GM18867 (cell line): ENCODE measurements around the gene SPG11.
A peak's percentile ranks its signal among the peaks of the same experiment; 100 is the strongest.
"Not testable (repeated sequence)": the region's sequence is repeated elsewhere in the genome, so short reads cannot be mapped to it uniquely, and the experiment has no call there.

ENCODE experiments used
- ATAC-seq: cut with Tn5 transposase; IDR thresholded peaks from one replicate; pipeline ENCODE4 v1.9.1; 2021; ENCODE audit warnings: mild to moderate bottlenecking, moderate library complexity; ENCODE audit not compliant: unreplicated experiment

Gene SPG11, protein sequence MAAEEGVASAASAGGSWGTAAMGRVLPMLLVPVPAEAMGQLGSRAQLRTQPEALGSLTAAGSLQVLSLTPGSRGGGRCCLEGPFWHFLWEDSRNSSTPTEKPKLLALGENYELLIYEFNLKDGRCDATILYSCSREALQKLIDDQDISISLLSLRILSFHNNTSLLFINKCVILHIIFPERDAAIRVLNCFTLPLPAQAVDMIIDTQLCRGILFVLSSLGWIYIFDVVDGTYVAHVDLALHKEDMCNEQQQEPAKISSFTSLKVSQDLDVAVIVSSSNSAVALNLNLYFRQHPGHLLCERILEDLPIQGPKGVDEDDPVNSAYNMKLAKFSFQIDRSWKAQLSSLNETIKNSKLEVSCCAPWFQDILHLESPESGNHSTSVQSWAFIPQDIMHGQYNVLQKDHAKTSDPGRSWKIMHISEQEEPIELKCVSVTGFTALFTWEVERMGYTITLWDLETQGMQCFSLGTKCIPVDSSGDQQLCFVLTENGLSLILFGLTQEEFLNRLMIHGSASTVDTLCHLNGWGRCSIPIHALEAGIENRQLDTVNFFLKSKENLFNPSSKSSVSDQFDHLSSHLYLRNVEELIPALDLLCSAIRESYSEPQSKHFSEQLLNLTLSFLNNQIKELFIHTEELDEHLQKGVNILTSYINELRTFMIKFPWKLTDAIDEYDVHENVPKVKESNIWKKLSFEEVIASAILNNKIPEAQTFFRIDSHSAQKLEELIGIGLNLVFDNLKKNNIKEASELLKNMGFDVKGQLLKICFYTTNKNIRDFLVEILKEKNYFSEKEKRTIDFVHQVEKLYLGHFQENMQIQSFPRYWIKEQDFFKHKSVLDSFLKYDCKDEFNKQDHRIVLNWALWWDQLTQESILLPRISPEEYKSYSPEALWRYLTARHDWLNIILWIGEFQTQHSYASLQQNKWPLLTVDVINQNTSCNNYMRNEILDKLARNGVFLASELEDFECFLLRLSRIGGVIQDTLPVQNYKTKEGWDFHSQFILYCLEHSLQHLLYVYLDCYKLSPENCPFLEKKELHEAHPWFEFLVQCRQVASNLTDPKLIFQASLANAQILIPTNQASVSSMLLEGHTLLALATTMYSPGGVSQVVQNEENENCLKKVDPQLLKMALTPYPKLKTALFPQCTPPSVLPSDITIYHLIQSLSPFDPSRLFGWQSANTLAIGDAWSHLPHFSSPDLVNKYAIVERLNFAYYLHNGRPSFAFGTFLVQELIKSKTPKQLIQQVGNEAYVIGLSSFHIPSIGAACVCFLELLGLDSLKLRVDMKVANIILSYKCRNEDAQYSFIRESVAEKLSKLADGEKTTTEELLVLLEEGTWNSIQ (N-terminal part only)

GRCh38 chr15:44663410-44664308 is at the start of gene SPG11:
Gene SPG11 (minus strand): TSS chr15:44663662. CDS start chr15:44663647, 15 bp downstream.
- peak; percentile 75 for ATAC-seq

DNA sequence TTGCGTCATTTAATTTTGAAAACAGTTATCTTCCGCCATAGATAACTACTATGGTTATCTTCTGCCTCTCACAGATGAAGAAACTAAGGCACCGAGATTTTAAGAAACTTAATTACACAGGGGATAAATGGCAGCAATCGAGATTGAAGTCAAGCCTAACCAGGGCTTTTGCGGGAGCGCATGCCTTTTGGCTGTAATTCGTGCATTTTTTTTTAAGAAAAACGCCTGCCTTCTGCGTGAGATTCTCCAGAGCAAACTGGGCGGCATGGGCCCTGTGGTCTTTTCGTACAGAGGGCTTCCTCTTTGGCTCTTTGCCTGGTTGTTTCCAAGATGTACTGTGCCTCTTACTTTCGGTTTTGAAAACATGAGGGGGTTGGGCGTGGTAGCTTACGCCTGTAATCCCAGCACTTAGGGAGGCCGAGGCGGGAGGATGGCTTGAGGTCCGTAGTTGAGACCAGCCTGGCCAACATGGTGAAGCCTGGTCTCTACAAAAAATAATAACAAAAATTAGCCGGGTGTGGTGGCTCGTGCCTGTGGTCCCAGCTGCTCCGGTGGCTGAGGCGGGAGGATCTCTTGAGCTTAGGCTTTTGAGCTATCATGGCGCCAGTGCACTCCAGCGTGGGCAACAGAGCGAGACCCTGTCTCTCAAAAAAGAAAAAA is 49.0 kb upstream of the SPG11 start:
- ATAC-seq, result no peak

GRCh38 chr15:44711743-44712345 is 48.4 kb upstream of the SPG11 start:
- ATAC-seq, result peak; percentile 16

- peak; percentile 68 for ATAC-seq
Measured at GRCh38 chr15:44711096-44711742, 47.8 kb upstream of the SPG11 start, which contains the start of the genes B2M and PATL2. Gene B2M (plus strand): TSS chr15:44711517. CDS start chr15:44711547, 30 bp downstream. Gene PATL2 (minus strand): TSS chr15:44711323. CDS start chr15:44676490, 34,833 bp downstream.

- ATAC-seq, result peak; percentile 26
Measured at GRCh38 chr15:44710236-44711095, 47.0 kb upstream of the SPG11 start.

DNA sequence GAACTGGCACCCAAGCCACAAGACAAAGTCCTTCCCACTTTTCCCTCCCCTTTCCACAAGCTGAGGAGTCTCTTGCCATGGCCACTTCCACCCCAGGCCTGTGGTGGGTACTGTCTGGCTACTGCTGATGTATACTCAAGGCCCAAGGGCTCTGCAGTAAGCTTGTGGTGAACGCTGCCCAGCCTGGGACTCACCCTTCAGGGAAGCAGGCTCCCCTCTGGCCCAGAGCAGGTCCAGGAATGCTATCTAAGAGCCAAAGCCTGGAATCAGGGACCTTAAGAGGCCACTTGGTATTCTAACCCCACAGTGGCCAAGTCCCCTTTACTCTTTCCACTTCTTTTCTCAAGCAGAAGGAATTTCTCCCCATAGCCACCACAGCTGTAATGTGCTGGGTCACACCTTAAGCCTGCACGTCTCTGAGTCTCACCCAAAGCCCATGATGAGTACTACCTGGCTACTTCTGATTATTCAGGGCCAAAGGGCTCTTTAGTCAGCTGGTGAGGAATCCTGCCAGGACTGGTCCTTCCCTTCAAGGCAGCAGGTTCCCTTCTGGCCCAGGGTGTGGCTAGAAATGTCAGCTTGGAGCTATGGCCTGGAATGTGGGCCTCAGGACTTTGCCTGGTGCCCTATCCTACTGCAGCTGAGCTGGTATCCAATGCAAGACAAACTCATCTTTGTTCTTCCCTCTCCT is 43.6 kb upstream of the SPG11 start:
- ATAC-seq, result no peak

DNA sequence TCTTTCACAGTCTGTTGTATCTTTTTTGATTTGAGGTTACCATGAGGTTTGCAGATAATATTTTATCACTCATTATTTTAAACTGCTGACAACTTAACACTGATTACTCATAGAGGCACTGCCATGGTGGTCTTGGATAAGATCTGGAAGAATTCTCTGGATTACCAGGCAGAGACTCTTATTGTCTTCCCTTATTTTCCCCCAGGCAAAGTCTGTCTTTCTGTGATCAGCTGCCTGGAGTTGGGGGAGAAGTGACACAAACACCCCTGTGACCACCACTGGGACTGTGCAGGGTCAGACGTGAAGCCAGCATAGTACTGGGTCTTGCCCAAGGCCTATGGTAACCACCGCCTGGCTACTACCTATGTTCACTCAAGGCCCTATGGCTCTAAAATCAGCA is 42.9 kb upstream of the SPG11 start:
- ATAC-seq, result no peak

GRCh38 chr15:44705986-44706385 is 42.5 kb upstream of the SPG11 start:
- ATAC-seq, result no peak

DNA sequence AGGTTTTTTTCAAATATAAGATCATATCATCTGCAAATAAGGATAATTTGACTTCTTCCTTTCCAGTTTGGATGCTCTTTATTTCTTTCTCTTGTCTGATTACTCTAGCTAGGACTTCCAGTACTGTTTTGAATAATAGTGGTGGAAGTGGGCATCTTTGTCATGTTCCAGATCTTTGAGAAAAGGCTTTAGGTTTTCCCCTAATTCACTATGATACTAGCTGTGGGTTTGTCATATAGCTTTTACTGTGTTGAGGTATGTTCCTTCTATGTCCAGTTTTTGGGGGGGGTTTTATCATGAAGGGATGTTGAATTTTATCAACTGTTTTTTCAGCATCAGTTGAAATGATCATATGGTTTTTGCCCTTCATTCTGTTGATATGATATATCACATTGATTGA is 37.2 kb upstream of the SPG11 start:
- not testable (repeated sequence) for ATAC-seq

- no peak for ATAC-seq
Measured at GRCh38 chr15:44698641-44699040, 35.2 kb upstream of the SPG11 start.

DNA sequence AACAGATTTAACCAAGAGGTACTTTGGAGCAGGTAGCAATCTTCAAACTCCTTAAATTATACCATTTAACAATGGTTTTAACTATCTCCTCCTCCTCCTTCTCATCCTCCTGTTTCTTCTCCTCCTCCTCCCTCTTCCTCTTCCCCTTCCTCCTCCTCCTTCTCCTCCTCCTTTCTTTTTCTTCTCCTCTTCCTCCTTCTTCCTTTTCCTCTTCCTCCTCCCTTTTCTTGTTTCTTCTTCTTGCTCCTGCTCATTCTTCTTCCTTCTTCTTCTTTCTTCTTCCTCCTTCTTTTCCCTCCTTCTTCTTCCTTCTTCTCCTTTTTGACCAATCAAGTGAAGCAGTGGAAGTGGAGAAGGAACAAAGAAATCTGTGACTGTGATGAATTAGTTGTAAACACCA is 33.6 kb upstream of the SPG11 start:
- no peak for ATAC-seq

DNA sequence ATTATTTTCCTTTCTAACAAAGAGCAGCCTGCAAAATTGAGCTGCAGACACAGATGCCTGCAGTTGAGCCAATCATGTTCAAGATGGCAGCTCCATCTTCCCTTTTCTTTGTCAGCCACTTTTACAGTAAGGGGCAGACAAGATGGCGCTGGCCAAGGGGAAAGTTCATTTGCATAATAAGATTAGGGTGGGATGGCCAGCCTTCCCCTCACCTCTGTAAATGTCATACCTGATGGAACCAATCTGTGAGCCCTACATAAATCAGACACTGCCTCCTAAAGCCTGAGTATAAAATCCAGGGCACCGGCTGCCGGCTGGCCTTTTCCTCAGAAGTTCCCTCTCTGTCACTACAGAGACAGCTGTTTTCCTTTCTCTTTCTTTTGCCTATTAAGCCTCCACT is 31.8 kb upstream of the SPG11 start:
- no peak for ATAC-seq

DNA sequence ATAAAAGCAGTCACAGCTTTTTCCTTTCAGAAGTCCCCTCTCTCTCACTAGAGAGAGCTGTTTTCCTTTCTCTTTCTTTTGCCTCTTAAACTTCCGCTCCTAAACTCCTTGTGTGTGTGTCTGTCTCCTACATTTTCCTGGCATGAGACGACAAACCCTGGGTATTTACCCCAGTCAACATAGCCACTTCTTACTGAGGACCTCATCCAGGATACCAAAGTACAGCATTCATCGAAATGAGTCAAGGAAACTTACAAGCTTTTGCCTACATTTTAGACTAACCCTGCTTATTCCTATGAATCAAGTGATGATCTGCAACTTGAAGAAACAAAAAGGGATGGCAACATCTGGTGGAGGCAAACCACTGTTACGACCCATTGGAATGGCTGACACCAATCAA is 31.0 kb upstream of the SPG11 start:
- no peak for ATAC-seq

DNA sequence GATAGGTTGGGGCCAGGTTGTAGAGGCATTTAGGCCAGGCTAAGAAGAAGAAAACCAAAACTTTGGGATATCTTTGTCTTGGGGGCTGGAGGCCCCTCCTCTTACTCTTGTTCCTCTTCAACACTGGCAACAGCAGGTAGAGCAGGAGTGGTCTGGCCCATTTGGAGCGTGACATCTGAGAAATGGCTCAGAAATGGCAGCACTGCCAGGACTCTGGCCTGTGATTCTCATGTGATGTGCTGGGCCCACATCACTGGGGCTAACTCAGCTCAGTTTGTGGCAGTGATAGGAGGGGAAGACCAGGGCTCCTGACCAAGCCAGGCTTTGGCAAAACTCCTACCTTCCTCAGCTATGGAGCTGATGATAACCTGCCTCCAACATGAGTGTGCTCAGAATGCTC is 29.2 kb upstream of the SPG11 start:
- ATAC-seq, result no peak

- ATAC-seq, result not testable (repeated sequence)
Measured at GRCh38 chr15:44690245-44690644, 26.8 kb upstream of the SPG11 start.

GRCh38 chr15:44689318-44689717 is 25.9 kb upstream of the SPG11 start:
- ATAC-seq, result not testable (repeated sequence)
